Kidney (tissue), 14 donors: Measurements from ENCODE around the gene ALDH16A1. TPM values are rescaled to one million over a fixed set of nuclear protein-coding genes. Genes with fewer than 3 reads are reported as not detected.

Experiments used
- DNase-seq, 5 donors: peaks; one replicate each; pipeline ENCODE4 v3.0.0-alpha.2; 2013 to 2020
- FAIRE-seq: peaks from 2 replicates; lab custom pipeline; 2012; peaks lifted over from hg19 to GRCh38; lab: Jason Lieb, UNC
- H3K27ac ChIP-seq, 2 donors: one replicate each; pipeline ENCODE4 v1.7.0; 2013; ENCODE audit warnings: low read depth in 2 of 2, low read length in 2 of 2, inconsistent platforms in 1 of 2
- H3K27me3 ChIP-seq: one replicate; pipeline ENCODE4 v1.7.1; 2013; ENCODE audit warnings: low read length, inconsistent platforms; ENCODE audit not compliant: control insufficient read depth, insufficient read depth
- H3K36me3 ChIP-seq, 3 donors: one replicate each; pipeline versions ENCODE4 v1.7.0 to v1.7.1; 2013; ENCODE audit warnings: low read length in 3 of 3, control low read depth in 1 of 3, inconsistent platforms in 1 of 3; ENCODE audit not compliant: insufficient read depth in 3 of 3, control insufficient read depth in 2 of 3
- H3K4me1 ChIP-seq, 3 donors: one replicate each; pipeline versions ENCODE4 v1.7.0 to v1.7.1; 2013; ENCODE audit warnings: low read length in 3 of 3, inconsistent platforms in 1 of 3, low read depth in 1 of 3; ENCODE audit not compliant: control insufficient read depth in 2 of 3, insufficient read depth in 2 of 3
- H3K4me3 ChIP-seq, 3 donors: one replicate each; pipeline versions ENCODE4 v1.7.0 to v1.8.1; 2013; ENCODE audit warnings: low read length in 3 of 3, control low read depth in 1 of 3, inconsistent platforms in 1 of 3
- H3K9ac ChIP-seq, 3 donors: one replicate each; pipeline versions ENCODE4 v1.7.0 to v1.7.1; 2013; ENCODE audit warnings: low read length in 3 of 3, control low read depth in 1 of 3, inconsistent platforms in 1 of 3
- H3K9me3 ChIP-seq, 3 donors: one replicate each; pipeline versions ENCODE4 v1.7.0 to v1.7.1; 2013; ENCODE audit warnings: low read length in 3 of 3, control low read depth in 1 of 3, inconsistent platforms in 1 of 3; ENCODE audit not compliant: control insufficient read depth in 2 of 3, insufficient read depth in 1 of 3
- CTCF ChIP-seq: IDR thresholded peaks from 3 replicates; pipeline ENCODE4 v1.5.1; 2012; ENCODE audit warnings: mild to moderate bottlenecking, moderate library complexity, borderline replicate concordance; ENCODE audit not compliant: insufficient read depth; ENCODE audit errors: extremely low read depth
- intact Hi-C: fragments of 100-400 bp; cut with DNase I; formaldehyde crosslinking; loops from one replicate; pipeline ENCODE4 v1.11.1; 2022
- polyA plus RNA-seq: library from polyadenylated mRNA; stranded (reverse); fragments of 350-450 nt; fragmentation: Illumina TruSeq; extraction: RNeasy Lipid Tissue Mini Kit (QIAGEN cat#74804); gene quantifications from one replicate; pipeline ENCODE4 v1.2.3, GENCODE V29; 2014; ENCODE audit warnings: low read depth, low replicate concordance; ENCODE audit not compliant: insufficient read depth
- total RNA-seq: library from RNA; stranded (reverse); fragmentation: NEBNext Ultra II Directional; extraction: Animal tissue kit (Norgen Biotek cat#: 25700); gene quantifications from one replicate; pipeline ENCODE4 v1.2.1, GENCODE V29; 2021
- donor health status: control.
- donor health status: control.
- donor health status: control.
- donor health status: control.
- donor health status: control.
- donor health status: DM: yes; HTN: yes; CAD: no.
- donor health status: Normal renal cell carcinoma (clear cell type).

ALDH16A1 gene
- total and polyA plus RNA-seq, 2 donors from 2014 or later: 26.8 to 31.8 TPM

- Histone ChIP-seq H3K27ac (no peak overlapping the region), H3K27me3 (peaks cover 50% of the 10 kb centered on the region), H3K36me3 (no peaks in the 10 kb centered on the region), H3K4me1 (peaks cover 0 to 2% (median 0%) of the 10 kb centered on the region in 3 donors), H3K9me3 (no peaks in the 10 kb centered on the region), H3K4me3 (no peak overlapping the region), H3K9ac (no peak overlapping the region)
- FAIRE-seq (no peak), DNase-seq (no peak)
- TF ChIP-seq CTCF: no peak
- intact Hi-C loops: loop anchor here (10.0 kb wide), 1 partner anchor 46 kb away; no protein-coding TSS in a partner anchor
These were observed 12.4 kb upstream of the ALDH16A1 start for GRCh38 chr19:49440439-49441209.

GRCh38 chr19:49441210-49441959 lies 11.6 kb upstream of the ALDH16A1 start, which contains the start of gene SLC17A7:
TSS of gene SLC17A7 (minus strand) at chr19:49441527. CDS start at chr19:49441379, 148 bp downstream.
- Histone ChIP-seq H3K36me3 (no peaks in the 10 kb centered on the region), H3K27me3 (peaks cover 45% of the 10 kb centered on the region), H3K9me3 (no peaks in the 10 kb centered on the region), H3K4me3 (no peak within 1 kb of the TSS), H3K4me1 (peaks cover 0 to 2% (median 0%) of the 10 kb centered on the region in 3 donors), H3K9ac (no peak within 1 kb of the TSS), H3K27ac (no peak within 1 kb of the TSS)
- no peak for TF ChIP-seq CTCF
- DNase-seq (peak in 2 of 5 donors; percentile 42 to 84), FAIRE-seq (no peak)
- intact Hi-C loops: loop anchor here (10.0 kb wide), 1 partner anchor 47 kb away; no protein-coding TSS in a partner anchor

- Histone ChIP-seq H3K9ac (no peak overlapping the region), H3K4me1 (peaks cover 0 to 2% (median 0%) of the 10 kb centered on the region in 3 donors), H3K27ac (no peak overlapping the region), H3K36me3 (peaks cover 0 to 4% (median 0%) of the 10 kb centered on the region in 3 donors), H3K9me3 (no peaks in the 10 kb centered on the region), H3K27me3 (peaks cover 40% of the 10 kb centered on the region), H3K4me3 (no peak overlapping the region)
- FAIRE-seq: no peak
- intact Hi-C loops: loop anchor here (10.0 kb wide), 1 partner anchor 47 kb away; no protein-coding TSS in a partner anchor
- no peak for DNase-seq
- no peak for TF ChIP-seq CTCF
These were observed 11.1 kb upstream of the ALDH16A1 start for GRCh38 chr19:49441960-49442350.
